Large intestine (tissue), 3 donors: Measurements from ENCODE around the gene MIPEP. TPM values are rescaled to one million over a fixed set of nuclear protein-coding genes. Genes with fewer than 3 reads are reported as not detected.
"Not testable (repeated sequence)": the region's sequence is repeated elsewhere in the genome, so short reads cannot be mapped to it uniquely, and the experiment has no call there.

Experiments used
- DNase-seq, 2 donors: peaks; one replicate each; pipeline versions ENCODE4 v3.0.0 to v3.0.0-alpha.2; 2013
- H3K27ac ChIP-seq: one replicate; pipeline ENCODE4 v1.5.1; 2013; ENCODE audit warnings: low read length
- H3K27me3 ChIP-seq: 2 replicates; pipeline ENCODE4 v1.6.1; 2013; ENCODE audit warnings: low read length; ENCODE audit not compliant: control insufficient read depth, insufficient read depth
- H3K36me3 ChIP-seq: 2 replicates; pipeline ENCODE4 v1.6.1; 2013; ENCODE audit warnings: low read length; ENCODE audit not compliant: control insufficient read depth, insufficient read depth
- H3K4me1 ChIP-seq: one replicate; pipeline ENCODE4 v1.6.1; 2013; ENCODE audit warnings: low read length; ENCODE audit not compliant: control insufficient read depth, insufficient read depth
- H3K4me3 ChIP-seq: one replicate; pipeline ENCODE4 v1.5.1; 2013; ENCODE audit warnings: low read length
- H3K9me3 ChIP-seq: one replicate; pipeline ENCODE4 v1.6.1; 2013; ENCODE audit warnings: mild to moderate bottlenecking, low read depth, low read length, moderate library complexity; ENCODE audit not compliant: control insufficient read depth
- WGBS: methylation state at CpG from one replicate; pipeline ENCODE4 v1.1.5; 2013; ENCODE audit warnings: low lambda C conversion rate; ENCODE audit not compliant: insufficient coverage; 5-methylcytosine and 5-hydroxymethylcytosine counted together
- polyA plus RNA-seq: library from polyadenylated mRNA; unstranded; fragments of 120-200 nt; gene quantifications from one replicate; pipeline ENCODE4 v1.2.1, GENCODE V29; 2013

Gene MIPEP
- polyA plus RNA-seq, 1 donor: 19.7 TPM

GRCh38 chr13:23893791-23894190 lies 4.6 kb upstream of the MIPEP start:
- not testable (repeated sequence) for H3K4me3 ChIP-seq, H3K27ac ChIP-seq, H3K27me3 ChIP-seq, DNase-seq, H3K36me3 ChIP-seq, H3K9me3 ChIP-seq, H3K4me1 ChIP-seq
- WGBS: no CpG with 5 or more reads among the region's 4 CpGs

DNA sequence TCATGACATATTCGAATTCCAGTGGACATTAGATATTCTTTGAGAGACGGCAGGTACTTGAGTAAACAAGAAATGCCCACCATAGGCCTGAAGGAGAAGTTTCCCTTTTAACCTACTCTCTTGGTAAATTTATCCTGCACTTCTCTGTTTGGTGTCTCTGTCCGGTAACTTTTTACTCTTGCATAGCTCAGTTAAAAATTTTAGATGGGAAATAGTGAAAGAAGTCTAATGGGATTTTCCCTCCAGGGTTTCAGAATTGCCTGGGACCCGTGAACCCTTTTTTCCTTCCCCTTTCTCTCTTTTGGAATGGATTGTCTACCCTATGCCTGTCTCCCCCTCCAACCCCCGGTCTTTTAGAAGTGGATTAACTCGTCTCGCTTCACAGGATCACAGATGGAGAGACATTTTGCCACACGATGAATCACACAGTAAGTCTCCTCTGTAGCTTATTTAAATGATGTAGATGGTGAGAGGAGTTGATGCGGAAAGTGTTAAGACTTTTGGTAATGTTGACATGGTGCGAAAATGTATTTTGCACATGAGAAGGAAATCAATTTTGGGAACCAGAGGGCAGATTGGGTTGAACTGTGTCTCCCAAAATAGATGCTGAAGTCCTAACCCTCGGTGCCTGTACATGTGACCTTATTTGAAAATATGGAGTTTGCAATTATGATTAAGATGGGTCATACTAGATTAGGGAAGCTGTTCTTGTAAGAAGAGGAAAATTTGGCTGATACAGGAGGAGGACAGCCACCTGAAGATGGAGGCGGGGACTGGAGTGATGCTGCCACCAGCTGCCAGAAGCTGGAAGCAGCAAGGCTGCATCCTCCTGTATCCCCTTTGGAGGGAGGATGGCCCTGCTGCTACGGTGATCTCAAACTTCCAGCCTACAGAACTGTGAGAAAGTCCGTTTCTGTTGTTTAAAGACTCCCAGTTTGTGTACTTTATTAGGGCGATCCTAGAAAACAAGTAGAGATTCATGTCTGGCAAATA lies 711 bp upstream of the MIPEP start:
- H3K36me3 ChIP-seq: peaks cover 3% of the 10 kb centered on the region
- peak overlapping the region; percentile 94 for H3K4me3 ChIP-seq
- no peaks in the 10 kb centered on the region for H3K27me3 ChIP-seq
- no peaks in the 10 kb centered on the region for H3K4me1 ChIP-seq
- WGBS: 41% methylated on average over 5 of the region's 15 CpGs
- peaks cover 5% of the 10 kb centered on the region for H3K9me3 ChIP-seq
- H3K27ac ChIP-seq: no peak overlapping the region
- DNase-seq: no peak

DNA sequence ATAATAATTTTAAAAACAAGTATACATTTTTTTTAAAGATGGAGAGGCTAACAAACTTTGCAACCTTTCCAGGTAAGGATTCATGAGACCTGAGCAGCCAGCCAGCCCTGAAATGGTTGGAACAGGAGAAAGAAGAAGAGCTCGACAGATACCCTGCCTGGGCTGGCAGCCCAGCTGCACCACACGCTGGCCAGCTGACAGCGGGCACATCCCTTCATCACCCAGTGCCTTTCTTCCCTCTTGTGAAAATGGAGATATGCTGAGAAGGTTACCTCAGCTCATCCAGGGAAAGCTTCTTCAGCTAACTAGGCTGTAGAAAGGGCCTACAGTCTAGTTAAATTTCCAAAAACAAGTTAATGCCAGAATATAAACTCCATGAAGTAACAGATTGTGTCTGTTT lies 4.8 kb downstream of the MIPEP start:
- not testable (repeated sequence) for H3K4me1 ChIP-seq, H3K27me3 ChIP-seq, DNase-seq, H3K27ac ChIP-seq, H3K4me3 ChIP-seq, H3K9me3 ChIP-seq
- no CpG with 5 or more reads among the region's 3 CpGs for WGBS
- H3K36me3 ChIP-seq: peaks cover 12% of the 10 kb centered on the region

DNA sequence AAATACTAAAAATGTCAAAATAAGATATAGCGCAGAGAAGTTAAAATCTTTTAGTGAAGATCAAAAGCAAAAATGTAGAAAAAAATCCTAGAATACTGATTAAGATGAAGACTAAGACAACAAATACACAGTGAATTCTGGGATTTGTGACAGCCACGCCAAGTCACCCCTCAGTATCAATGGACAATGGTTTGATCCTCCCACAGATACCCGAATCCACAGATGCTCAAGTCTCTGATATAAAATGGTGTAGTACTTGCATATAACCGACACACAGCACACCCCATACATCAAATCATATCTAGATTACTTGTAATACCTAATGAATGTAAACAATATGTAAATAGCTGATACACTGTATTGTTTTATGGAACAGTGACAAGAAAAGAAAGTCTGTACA lies 5.9 kb downstream of the MIPEP start:
- H3K4me3 ChIP-seq: no peak overlapping the region
- 92% methylated on average over 1 of the region's 4 CpGs for WGBS
- no peak overlapping the region for H3K27ac ChIP-seq
- DNase-seq: no peak
- H3K36me3 ChIP-seq: peaks cover 19% of the 10 kb centered on the region
- no peaks in the 10 kb centered on the region for H3K27me3 ChIP-seq
- no peaks in the 10 kb centered on the region for H3K9me3 ChIP-seq
- H3K4me1 ChIP-seq: no peaks in the 10 kb centered on the region

- H3K36me3 ChIP-seq: peaks cover 20% of the 10 kb centered on the region
- not testable (repeated sequence) for DNase-seq
Observed at GRCh38 chr13:23881402-23881800, 7.8 kb downstream of the MIPEP start.

DNA sequence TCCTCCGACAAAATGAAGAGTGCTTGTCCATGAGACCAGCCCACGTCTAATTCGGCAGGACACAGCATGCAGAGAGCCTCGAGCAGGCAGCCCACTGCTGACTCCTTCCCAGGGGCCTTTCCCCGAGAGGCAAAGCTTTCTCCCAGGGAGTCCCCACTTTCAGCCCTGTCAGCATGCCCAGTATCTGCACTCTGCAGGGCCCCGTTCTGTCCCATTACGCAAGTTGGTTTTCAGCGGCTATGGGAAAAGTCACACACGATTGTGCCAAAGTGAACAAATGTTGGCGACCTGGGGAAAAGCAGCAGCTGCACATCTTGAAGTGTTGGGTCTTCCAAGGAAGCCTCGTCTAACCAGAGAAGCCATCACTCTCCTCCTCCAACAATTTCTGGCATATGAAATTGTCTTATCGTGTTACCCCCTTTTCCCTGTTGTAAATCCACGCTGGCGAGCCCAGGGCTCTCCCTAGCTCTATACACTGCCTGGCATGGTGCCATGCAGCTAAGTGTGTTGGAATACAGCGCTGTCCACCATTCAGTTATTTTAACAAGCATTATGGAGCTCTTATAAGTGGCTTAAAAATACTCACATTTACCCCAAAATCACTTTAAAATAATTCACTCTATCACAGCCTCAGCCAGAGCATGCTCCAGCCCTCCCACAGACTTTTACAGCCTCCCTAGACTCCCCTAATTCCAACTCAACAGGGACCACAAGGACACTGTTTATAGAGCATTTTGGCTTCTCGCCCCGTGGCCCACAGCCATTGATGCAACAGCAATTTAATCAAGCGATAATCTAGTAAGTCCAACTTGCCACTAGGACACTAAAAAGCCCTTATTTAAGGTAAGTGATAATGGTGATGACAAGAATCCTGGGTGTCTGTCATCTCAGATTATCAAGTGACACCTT lies 8.5 kb downstream of the MIPEP start:
- peaks cover 20% of the 10 kb centered on the region for H3K36me3 ChIP-seq
- H3K27me3 ChIP-seq, H3K9me3 ChIP-seq, H3K4me1 ChIP-seq, H3K4me3 ChIP-seq, DNase-seq, H3K27ac ChIP-seq: not testable (repeated sequence)
- WGBS: no CpG with 5 or more reads among the region's 18 CpGs

More at GRCh38 chr13:23881402-23881800, 7.8 kb downstream of the MIPEP start:
- H3K9me3 ChIP-seq, H3K27me3 ChIP-seq, H3K27ac ChIP-seq, H3K4me3 ChIP-seq, H3K4me1 ChIP-seq: not testable (repeated sequence)
- no CpG with 5 or more reads among the region's 8 CpGs for WGBS

DNA sequence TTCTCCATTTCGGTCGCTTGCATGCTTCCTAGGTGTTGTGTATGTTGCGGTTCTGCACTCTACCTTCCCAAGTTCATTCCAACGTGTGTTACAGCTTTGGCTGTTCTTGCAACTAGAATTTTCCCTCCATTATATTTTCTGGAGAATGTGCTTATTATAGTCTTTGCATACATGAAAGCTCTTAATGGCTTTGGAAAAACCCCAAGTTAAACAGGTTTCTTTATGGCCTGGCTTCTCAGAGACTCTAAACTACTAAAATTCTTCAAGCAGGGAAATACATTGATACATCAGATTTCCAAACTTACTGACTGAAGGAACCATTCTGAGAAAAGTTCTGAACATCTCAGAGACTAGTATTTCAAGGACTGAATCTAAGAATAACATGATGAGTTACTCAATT lies 11.9 kb downstream of the MIPEP start:
- 89% methylated on average over 3 of the region's 4 CpGs for WGBS
- Histone ChIP-seq H3K27me3 (no peaks in the 10 kb centered on the region), H3K4me1 (no peaks in the 10 kb centered on the region), H3K36me3 (peaks cover 13% of the 10 kb centered on the region), H3K27ac (no peak overlapping the region), H3K4me3 (no peak overlapping the region), H3K9me3 (no peaks in the 10 kb centered on the region)
- no peak for DNase-seq

DNA sequence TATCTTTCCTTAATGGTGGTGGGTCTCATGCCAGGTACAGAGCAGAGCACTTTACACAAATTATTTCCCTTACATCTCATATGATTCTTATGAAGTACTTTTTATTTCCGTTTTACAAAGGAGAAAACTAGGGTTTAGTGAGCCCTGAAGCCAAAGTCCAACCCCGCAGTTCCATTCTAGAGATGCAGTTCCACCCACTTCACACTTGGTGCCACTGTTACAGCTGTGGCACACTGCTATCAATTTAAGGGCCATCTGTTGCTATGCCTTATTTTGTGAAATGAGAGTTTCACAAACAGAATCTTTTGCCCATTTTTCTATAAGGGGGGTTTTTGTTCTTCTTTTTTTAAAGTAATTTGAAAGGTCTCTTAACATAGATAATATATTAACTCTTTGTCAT lies 12.9 kb downstream of the MIPEP start:
- Histone ChIP-seq H3K36me3 (peaks cover 12% of the 10 kb centered on the region), H3K9me3 (no peaks in the 10 kb centered on the region), H3K4me1 (no peaks in the 10 kb centered on the region), H3K27ac (no peak overlapping the region), H3K4me3 (no peak overlapping the region), H3K27me3 (no peaks in the 10 kb centered on the region)
- 39% methylated on average over 2 of the region's 2 CpGs for WGBS
- peak; percentile 16 to 37 for DNase-seq

GRCh38 chr13:23871616-23872220 lies 17.5 kb downstream of the MIPEP start:
- no CpG with 5 or more reads among the region's 2 CpGs for WGBS
- H3K4me3 ChIP-seq: no peak overlapping the region
- no peak for DNase-seq
- no peak overlapping the region for H3K27ac ChIP-seq
- H3K4me1 ChIP-seq: no peaks in the 10 kb centered on the region
- H3K36me3 ChIP-seq: peaks cover 6% of the 10 kb centered on the region
- no peaks in the 10 kb centered on the region for H3K9me3 ChIP-seq
- H3K27me3 ChIP-seq: no peaks in the 10 kb centered on the region
